ENCODE measurements around the gene KDM5A. TPM values are rescaled to one million over a fixed set of nuclear protein-coding genes. Genes with fewer than 3 reads are reported as not detected.
"Not testable (repeated sequence)": the region's sequence is repeated elsewhere in the genome, so short reads cannot be mapped to it uniquely, and the experiment has no call there.

KDM5A gene
- total RNA-seq, 6 experiments from 2014 or later = 10.8 to 31.0 (median 27.9) TPM

GRCh38 chr12:307406-307805 lies 81.7 kb downstream of the KDM5A start:
- DNase-seq (no peak), ATAC-seq (no peak)
- Histone ChIP-seq H3K4me3 (no peak overlapping the region), H3K36me3 (peaks cover 10 to 72% (median 39%) of the 10 kb centered on the region in 4 donors), H3K9me3 (no peaks in the 10 kb centered on the region), H3K27ac (no peak overlapping the region), H3K4me1 (no peaks in the 10 kb centered on the region), H3K27me3 (no peaks in the 10 kb centered on the region)
- TF ChIP-seq CTCF (IDR thresholded peaks at IDR 0.05) (no peak), POLR2A (IDR thresholded peaks at IDR 0.05) (no peak)
- 100% methylated on average over 6 of the region's 10 CpGs for WGBS (ENCODE audit: insufficient coverage, low coverage, low lambda C conversion rate, missing lambda C conversion rate)
- intact Hi-C loops (cut with DNase I) = no loop called here

- no peak for ATAC-seq
- Histone ChIP-seq H3K9me3 (no peaks in the 10 kb centered on the region), H3K27ac (no peak overlapping the region), H3K27me3 (no peaks in the 10 kb centered on the region), H3K4me1 (no peaks in the 10 kb centered on the region), H3K4me3 (no peak overlapping the region), H3K36me3 (peaks cover under 1 to 50% (median 26%) of the 10 kb centered on the region in 4 donors)
- TF ChIP-seq POLR2A (IDR thresholded peaks at IDR 0.05) (no peak), CTCF (IDR thresholded peaks at IDR 0.05) (no peak)
- DNase-seq = no peak
- WGBS (ENCODE audit: insufficient coverage, low coverage, low lambda C conversion rate, missing lambda C conversion rate) = 94% methylated on average over 5 of the region's 5 CpGs
- intact Hi-C loops (cut with DNase I) = no loop called here
Measured at GRCh38 chr12:304805-305204, 84.3 kb downstream of the KDM5A start.

- H3K27me3 ChIP-seq; DNase-seq; H3K9me3 ChIP-seq; H3K27ac ChIP-seq; H3K4me1 ChIP-seq; intact Hi-C loops (cut with DNase I); ATAC-seq; H3K4me3 ChIP-seq: not testable (repeated sequence)
- WGBS (ENCODE audit: insufficient coverage, low coverage, low lambda C conversion rate, missing lambda C conversion rate) = 70% methylated on average over 3 of the region's 3 CpGs
- H3K36me3 ChIP-seq = peaks cover 0 to 29% (median 20%) of the 10 kb centered on the region in 4 donors
Measured at GRCh38 chr12:302766-303165, 86.4 kb downstream of the KDM5A start.

GRCh38 chr12:300166-300565 lies 89.0 kb downstream of the KDM5A start:
- ATAC-seq; intact Hi-C loops (cut with DNase I); DNase-seq; H3K27ac ChIP-seq; H3K4me1 ChIP-seq; H3K27me3 ChIP-seq; H3K9me3 ChIP-seq; H3K4me3 ChIP-seq: not testable (repeated sequence)
- peaks cover 0 to 30% (median 12%) of the 10 kb centered on the region in 4 donors for H3K36me3 ChIP-seq
- 75% methylated on average over 1 of the region's 1 CpG for WGBS (ENCODE audit: insufficient coverage, low coverage, low lambda C conversion rate, missing lambda C conversion rate)

- H3K4me3 ChIP-seq; DNase-seq; H3K4me1 ChIP-seq; H3K27ac ChIP-seq; H3K27me3 ChIP-seq; intact Hi-C loops (cut with DNase I); H3K9me3 ChIP-seq; ATAC-seq: not testable (repeated sequence)
- 83% methylated on average over 5 of the region's 5 CpGs for WGBS (ENCODE audit: insufficient coverage, low coverage, low lambda C conversion rate, missing lambda C conversion rate)
- peaks cover 0 to 36% (median 12%) of the 10 kb centered on the region in 4 donors for H3K36me3 ChIP-seq
Measured at GRCh38 chr12:299511-299910, 89.6 kb downstream of the KDM5A start.

GRCh38 chr12:298059-298458 lies 91.1 kb downstream of the KDM5A start:
- DNase-seq; H3K27ac ChIP-seq; H3K4me3 ChIP-seq; ATAC-seq; H3K9me3 ChIP-seq; intact Hi-C loops (cut with DNase I); H3K4me1 ChIP-seq; H3K27me3 ChIP-seq: not testable (repeated sequence)
- H3K36me3 ChIP-seq = peaks cover 0 to 42% (median 12%) of the 10 kb centered on the region in 4 donors
- WGBS (ENCODE audit: insufficient coverage, low coverage, low lambda C conversion rate, missing lambda C conversion rate) = no CpG with 5 or more reads among the region's 8 CpGs

GRCh38 chr12:295132-295531 lies 94.0 kb downstream of the KDM5A start:
- Histone ChIP-seq H3K4me1 (no peaks in the 10 kb centered on the region), H3K36me3 (peaks cover 0 to 66% (median 16%) of the 10 kb centered on the region in 4 donors), H3K4me3 (no peak overlapping the region), H3K27me3 (no peaks in the 10 kb centered on the region), H3K27ac (no peak overlapping the region), H3K9me3 (no peaks in the 10 kb centered on the region)
- TF ChIP-seq POLR2A (IDR thresholded peaks at IDR 0.05) = no peak
- no peak for TF ChIP-seq CTCF (IDR thresholded peaks at IDR 0.05)
- DNase-seq (no peak), ATAC-seq (no peak)
- whole genome bisulfite sequencing (ENCODE audit: insufficient coverage, low coverage, low lambda C conversion rate, missing lambda C conversion rate) = 100% methylated on average over 1 of the region's 1 CpG
- intact Hi-C loops (cut with DNase I) = no loop called here
